Muscle of arm (tissue), 12 donors: Measurements from ENCODE around the gene ANO6. TPM values are rescaled to one million over a fixed set of nuclear protein-coding genes. Genes with fewer than 3 reads are reported as not detected.
"Not testable (repeated sequence)": the region's sequence is repeated elsewhere in the genome, so short reads cannot be mapped to it uniquely, and the experiment has no call there.

Experiments
- DNase-seq: peaks from one replicate; pipeline ENCODE4 v3.0.0-alpha.2; 2013
- polyA plus RNA-seq, 12 donors: library from polyadenylated mRNA; unstranded; fragments of 120-200 nt; gene quantifications; one replicate each; pipeline ENCODE4 v1.2.1, GENCODE V29; 2013; ENCODE audit not compliant: insufficient read length in 12 of 12

Gene ANO6
- polyA plus RNA-seq, 12 donors, result 43.2 to 77.2 (median 70.1) TPM; not detected in 1

DNA sequence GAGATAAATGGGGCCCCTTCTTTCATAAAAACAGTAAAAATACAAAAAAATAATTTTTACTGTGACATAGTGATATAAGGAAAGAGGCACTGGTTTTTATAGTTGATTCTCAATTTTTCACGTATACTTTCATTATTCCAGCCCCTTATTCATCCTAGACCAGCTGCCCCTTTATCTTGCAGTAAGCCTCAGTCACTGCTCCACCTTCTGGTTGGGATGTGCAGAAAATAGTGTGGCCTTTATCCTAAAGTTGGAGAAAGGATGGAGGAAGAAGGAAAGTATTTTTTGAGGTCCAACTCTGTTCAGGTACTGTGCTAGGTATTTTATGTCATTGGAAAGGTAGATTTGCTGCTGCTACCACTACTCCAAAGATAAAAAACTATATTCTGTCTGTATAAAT lies 172.7 kb downstream of the ANO6 start:
- peak; percentile 58 for DNase-seq

- DNase-seq, result no peak
Measured at GRCh38 chr12:45389426-45389825, 173.5 kb downstream of the ANO6 start.

DNA sequence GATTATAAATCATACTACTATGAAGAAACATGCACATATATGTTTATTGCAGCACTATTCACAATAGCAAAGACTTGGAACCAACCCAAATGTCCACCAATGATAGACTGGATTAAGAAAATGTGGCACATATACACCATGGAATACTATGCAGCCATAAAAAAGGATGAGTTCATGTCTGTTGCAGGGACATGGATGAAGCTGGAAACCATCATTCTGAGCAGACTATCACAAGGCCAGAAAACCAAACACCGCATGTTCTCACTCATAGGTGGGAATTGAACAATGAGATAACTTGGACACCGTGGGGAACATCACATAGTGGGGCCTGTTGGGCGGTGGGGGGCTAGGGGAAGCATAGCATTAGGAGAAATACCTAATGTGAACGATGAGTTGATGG lies 181.6 kb downstream of the ANO6 start:
- not testable (repeated sequence) for DNase-seq

DNA sequence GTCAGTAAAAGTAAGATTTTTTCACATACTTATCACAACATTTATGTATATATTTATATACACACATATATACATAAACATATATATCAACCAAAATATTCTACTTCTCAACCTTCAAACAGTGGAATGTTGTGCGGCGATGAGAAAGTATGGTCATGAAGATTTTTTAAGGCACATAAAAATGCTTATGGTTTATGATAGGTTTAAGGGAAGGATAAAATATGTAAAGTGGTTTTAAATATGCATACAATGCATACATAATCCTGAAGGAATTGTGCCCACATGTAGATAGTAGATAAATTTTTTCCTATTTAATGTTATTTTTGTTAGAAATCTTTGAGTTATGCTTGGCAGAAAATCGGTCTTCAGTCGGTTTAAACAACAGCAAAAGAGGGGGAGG lies 182.7 kb downstream of the ANO6 start:
- no peak for DNase-seq

- DNase-seq, result no peak
Measured at GRCh38 chr12:45400991-45401390, 185.1 kb downstream of the ANO6 start.

DNA sequence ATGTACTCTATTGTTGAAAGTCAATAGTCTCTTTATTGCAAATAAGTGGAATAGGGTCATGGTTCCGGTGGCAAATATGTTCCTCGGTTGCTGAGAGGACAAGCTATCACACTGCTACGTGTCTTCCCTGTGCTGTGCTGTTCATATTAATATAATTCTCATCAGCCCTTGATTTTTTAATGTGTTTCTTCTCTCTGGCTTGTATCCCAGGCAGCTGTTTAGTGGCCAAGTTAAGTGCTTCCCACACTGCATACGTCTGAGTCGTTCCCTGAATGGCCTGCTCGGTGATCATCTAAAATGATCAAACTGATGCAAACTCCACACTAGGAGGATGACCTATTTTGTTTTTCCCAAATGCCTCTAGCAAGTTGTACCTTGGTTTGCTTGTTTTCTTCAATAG lies 186.4 kb downstream of the ANO6 start:
- DNase-seq, result peak; percentile 70

DNA sequence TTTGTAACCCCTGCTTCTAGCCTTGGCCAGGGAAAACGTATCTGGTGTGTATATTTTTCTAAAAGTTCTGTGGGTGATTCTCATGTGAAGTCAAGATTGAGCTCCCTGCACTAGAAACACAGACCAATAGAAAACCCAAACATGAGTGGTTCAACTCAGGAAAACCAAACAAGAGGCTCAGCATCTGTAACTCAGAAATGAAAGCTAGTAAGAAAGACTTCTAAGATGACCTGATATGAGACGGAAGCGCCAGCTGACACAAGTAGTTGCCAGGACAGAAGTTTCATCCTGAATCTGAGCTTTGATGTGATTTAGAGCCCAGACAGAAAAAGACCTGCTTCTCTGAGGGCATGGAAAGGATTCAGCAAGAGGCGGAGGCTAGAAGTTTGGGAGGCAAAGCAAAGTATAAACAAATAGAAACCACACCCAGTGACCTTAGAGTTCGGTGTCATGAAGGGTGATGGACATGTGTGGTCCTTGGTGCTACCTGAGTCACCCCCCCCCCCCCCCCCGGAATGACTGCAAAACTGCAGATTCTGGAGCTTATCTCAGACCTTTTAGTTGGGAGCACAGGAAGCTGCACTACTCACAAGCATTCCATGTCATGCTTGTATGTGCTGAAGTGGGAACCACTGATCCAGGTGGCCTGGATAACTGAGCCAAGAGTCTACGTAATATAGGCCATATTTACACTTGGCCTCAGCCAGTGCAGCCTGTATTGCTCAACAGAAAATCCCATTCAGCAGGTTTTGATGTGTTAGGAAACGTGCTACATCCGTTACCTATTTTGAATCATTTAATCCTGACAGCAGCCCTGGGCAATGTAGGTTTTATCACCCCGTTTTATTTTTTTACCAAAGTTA lies 191.3 kb downstream of the ANO6 start:
- DNase-seq, result peak; percentile 61

DNA sequence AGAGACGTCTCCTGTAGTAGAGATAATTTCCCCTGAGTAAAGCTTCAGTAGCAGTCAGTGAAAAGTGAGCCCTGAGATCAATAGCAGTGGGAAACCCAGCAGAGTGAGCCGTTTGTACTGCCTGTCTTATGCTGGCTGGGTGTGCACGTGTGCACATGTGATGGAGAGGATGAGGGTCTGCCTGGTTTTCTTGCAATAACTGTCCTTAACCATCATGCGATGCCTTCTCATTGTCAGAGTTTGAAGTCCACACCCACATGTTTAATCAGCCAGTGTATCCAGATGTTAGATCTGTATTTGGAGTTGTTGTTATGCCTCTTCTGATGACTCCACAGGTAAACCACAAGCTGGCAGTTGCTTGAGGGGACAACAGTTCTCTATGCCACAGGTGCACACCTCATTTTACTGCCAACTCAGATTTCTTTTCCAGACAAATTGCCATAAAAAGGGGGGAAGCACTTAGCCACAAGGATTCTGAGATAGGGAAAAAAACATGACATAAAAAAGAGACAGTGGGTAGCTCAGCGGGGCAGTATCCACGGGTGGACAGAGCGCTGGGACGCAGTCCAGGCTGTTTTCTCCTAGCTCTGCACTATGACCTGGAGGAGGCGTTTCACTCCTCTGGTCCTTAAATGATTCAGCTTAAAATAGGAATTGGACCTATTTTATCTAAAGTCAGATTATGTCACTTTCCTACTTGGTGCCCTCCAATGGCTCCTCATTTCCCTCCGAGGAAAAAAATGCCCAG lies 192.3 kb downstream of the ANO6 start:
- DNase-seq, result no peak

- no peak for DNase-seq
Measured at GRCh38 chr12:45408729-45409114, 192.8 kb downstream of the ANO6 start.

GRCh38 chr12:45409966-45410365 lies 194.1 kb downstream of the ANO6 start:
- no peak for DNase-seq

DNA sequence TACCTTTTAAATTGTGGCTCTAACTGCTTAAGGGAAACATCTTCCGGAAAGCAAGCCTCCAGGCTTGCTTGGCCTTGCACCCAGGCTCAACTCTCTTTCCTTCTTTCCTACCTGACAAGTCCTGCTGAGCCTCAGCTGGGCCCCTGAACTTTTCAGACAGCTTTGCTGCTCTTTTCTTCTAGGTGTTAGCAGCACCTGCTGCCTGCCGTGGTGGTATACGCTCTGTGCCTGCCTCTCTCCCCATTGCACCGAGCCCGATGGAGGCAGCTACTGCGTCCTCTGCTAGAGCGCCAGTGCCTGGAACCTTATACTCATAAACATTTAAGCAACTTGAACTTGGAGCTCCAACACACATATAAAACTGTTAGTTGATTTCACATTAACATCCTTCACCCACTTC lies 195.7 kb downstream of the ANO6 start:
- no peak for DNase-seq

- DNase-seq, result no peak
Measured at GRCh38 chr12:45415393-45415817, 199.5 kb downstream of the ANO6 start.

DNA sequence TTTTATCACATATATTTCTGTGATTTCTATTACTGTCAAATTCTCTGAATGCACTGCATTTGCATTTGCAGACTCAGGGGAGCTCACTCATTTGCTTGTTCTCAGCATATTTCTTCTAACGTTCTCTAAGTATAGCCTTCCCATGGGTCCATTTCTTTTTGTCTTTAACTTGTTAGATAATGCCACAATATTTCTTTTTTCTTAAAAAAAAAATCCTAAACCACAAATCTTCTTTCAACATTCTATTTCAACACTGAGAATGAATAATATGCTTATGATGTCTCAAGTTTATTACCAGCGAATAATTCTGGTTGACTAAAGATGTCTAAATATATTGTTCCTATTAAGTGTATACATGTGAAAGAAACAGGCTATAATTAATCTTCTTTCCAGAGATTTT lies 200.2 kb downstream of the ANO6 start:
- no peak for DNase-seq

DNA sequence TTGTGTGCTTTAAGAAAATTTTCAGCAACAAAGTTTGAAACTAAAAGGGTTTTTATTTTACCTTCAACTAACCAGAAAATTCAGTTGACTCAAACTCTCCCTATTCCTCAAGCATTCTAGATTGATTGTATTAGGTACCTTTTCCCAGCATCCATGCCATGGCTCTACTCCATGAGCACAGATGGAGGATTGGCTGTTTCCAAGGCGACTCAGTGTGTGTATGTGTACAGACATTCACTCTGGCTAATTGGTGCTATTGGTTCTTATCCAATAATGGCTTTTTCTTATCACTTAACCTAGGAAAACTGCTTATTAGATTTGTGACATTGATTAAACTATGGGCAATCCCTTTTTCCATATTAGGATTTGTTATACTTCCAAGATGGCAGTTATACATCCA lies 202.6 kb downstream of the ANO6 start:
- DNase-seq, result no peak

DNA sequence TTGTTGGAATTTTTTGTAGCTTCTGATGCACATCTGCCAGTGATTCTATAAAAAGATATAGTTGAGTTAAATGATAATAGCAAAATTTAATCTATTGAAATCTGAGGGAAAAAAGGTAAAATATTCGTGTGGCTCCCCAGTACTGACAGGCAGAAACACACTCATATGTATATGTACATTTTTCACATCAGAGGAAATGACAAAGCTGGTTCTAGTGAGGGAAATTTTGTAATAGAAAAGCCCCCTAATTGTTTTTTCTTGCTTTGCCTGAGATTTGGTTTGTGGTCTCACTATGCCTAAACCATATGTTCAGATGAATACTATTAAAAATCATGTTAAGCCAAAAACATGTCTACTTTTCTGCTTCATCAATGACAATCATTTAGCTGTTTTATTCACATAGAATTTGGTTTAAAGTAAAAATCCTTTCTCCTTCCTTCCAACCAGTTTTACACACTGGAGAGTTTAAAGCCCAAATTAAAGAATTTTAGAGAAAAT lies 203.5 kb downstream of the ANO6 start:
- DNase-seq, result no peak

GRCh38 chr12:45421736-45422135 lies 205.8 kb downstream of the ANO6 start:
- DNase-seq, result no peak

- DNase-seq, result no peak
Measured at GRCh38 chr12:45423931-45424330, 208.0 kb downstream of the ANO6 start.

DNA sequence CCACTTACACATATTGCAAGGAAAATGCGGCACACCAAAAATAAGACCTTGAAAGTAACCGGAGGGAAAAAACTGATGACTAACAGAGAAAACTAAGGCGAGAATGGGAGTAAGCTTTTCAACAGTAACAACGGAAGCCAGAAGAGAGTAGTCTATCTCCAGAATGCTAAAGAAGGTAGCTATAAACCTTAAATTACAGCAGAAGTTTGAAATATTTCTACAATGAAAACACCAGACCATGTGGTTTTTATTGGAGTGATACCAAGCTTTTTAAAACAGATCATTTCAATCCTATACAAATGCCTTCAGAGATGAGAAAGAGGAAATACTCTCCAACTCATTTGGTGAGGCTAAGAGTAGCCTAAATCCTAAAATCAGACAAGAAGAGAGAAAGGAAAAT lies 209.5 kb downstream of the ANO6 start:
- no peak for DNase-seq

DNA sequence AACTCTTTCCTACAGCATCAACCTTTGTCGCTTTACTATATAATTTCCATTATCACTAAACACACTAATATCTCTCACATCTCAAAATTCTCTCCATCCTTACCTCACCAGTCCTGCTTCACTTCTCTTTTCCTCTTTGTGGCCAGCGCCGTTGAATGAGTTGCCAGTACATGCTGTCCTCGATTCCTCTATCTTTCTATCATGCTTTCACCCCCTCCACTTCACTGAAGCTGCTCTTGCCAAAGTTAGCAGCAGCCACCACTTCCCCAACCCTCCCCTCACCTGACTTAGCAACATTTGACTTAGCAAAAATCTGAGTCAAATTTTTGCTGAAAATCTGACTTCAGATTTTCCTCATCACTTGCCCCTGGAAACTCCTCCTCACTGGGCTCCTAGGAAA lies 210.4 kb downstream of the ANO6 start:
- no peak for DNase-seq

DNA sequence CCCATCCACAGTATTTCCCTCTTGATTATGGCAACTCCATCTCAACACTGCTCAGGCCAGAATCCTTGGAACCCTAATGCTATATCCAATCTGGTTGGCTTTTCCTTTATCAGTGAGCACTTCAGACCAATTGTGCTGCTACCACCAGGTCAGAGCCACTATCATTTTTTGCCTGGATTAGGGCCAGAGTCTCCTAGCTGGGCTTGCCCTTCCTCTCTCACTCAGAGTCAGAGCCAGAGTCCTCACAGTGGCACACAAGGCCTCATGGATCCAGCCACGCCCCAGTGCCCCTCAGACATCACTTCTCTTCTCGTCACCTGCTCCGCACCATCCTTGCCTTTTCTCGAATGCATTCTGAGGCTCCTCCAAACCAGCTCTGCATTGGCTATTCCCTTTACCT lies 211.1 kb downstream of the ANO6 start:
- DNase-seq, result no peak

GRCh38 chr12:45429831-45430230 lies 213.9 kb downstream of the ANO6 start:
- no peak for DNase-seq

- no peak for DNase-seq
Measured at GRCh38 chr12:45431126-45431525, 215.2 kb downstream of the ANO6 start.

DNA sequence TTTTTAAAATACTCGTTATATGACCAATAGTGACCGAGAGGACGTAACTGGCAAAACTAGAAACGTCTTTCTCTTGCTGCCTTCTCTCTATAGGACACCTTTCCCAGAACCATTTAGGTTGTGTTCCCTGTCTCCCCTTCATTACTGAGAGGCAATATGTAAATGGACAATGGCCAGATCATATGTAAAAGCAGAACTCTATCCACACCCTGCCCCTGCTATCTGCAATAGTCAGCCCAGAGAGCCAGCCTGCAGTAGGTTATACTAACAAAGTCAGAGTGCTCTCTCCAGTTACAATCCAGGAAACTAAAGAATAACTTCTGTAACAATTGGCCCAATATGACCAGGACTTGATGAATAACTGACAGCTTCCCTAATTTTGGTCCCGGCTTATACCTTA lies 216.8 kb downstream of the ANO6 start:
- DNase-seq, result no peak
